H9 (cell line): ENCODE measurements around the gene ABCA4. TPM values are rescaled to one million over a fixed set of nuclear protein-coding genes. Genes with fewer than 3 reads are reported as not detected.

Experiments used
- DNase-seq: peaks from one replicate; pipeline ENCODE4 v3.0.0-alpha.2; 2017
- H2AFZ ChIP-seq: one replicate; pipeline ENCODE4 v1.6.1; 2013; ENCODE audit warnings: mild to moderate bottlenecking, low read length, control low read depth, moderate library complexity
- H2AK5ac ChIP-seq: 2 replicates; pipeline ENCODE4 v1.6.1; 2013; ENCODE audit warnings: low read length, control low read depth, mixed read lengths; ENCODE audit not compliant: insufficient read length
- H2BK120ac ChIP-seq: one replicate; pipeline ENCODE4 v1.6.1; 2013; ENCODE audit warnings: low read depth, mild to moderate bottlenecking, low read length, control low read depth, inconsistent platforms; ENCODE audit not compliant: poor library complexity, severe bottlenecking
- H2BK12ac ChIP-seq: 2 replicates; pipeline ENCODE4 v1.6.1; 2013; ENCODE audit warnings: low read length, control low read depth, mixed read lengths, low read depth; ENCODE audit not compliant: insufficient read length
- H2BK15ac ChIP-seq: 2 replicates; pipeline ENCODE4 v1.6.1; 2013; ENCODE audit warnings: low read depth, low read length, control low read depth
- H2BK20ac ChIP-seq: one replicate; pipeline ENCODE4 v1.6.1; 2013; ENCODE audit warnings: low read depth, mild to moderate bottlenecking, low read length, control low read depth, inconsistent platforms; ENCODE audit not compliant: poor library complexity, severe bottlenecking
- H2BK5ac ChIP-seq: 2 replicates; pipeline ENCODE4 v1.6.1; 2013; ENCODE audit warnings: low read length, control low read depth, mixed read lengths; ENCODE audit not compliant: insufficient read length
- H3K14ac ChIP-seq: 2 replicates; pipeline ENCODE4 v1.6.1; 2013; ENCODE audit warnings: low read length, control low read depth; ENCODE audit not compliant: insufficient read depth
- H3K18ac ChIP-seq: 2 replicates; pipeline ENCODE4 v1.6.1; 2013; ENCODE audit warnings: low read depth, mild to moderate bottlenecking, mixed read lengths, low read length, control low read depth; ENCODE audit not compliant: insufficient read length
- H3K23ac ChIP-seq: 2 replicates; pipeline ENCODE4 v1.6.1; 2013; ENCODE audit warnings: low read length, control low read depth, mixed read lengths, low read depth; ENCODE audit not compliant: insufficient read length
- H3K23me2 ChIP-seq: 2 replicates; pipeline ENCODE4 v1.6.1; 2013; ENCODE audit warnings: low read depth, mild to moderate bottlenecking, mixed read lengths, low read length, control low read depth; ENCODE audit not compliant: insufficient read length, poor library complexity, severe bottlenecking
- H3K27ac ChIP-seq: 2 replicates; pipeline ENCODE4 v1.5.1; 2013; ENCODE audit warnings: low read length, control low read depth, mixed read lengths, low read depth; ENCODE audit not compliant: insufficient read length
- H3K27me3 ChIP-seq: 2 replicates; pipeline ENCODE4 v1.6.1; 2013; ENCODE audit warnings: low read length, control low read depth, inconsistent platforms; ENCODE audit not compliant: insufficient read depth
- H3K4ac ChIP-seq: 2 replicates; pipeline ENCODE4 v1.6.1; 2013; ENCODE audit warnings: low read depth, mild to moderate bottlenecking, control low read depth, inconsistent platforms, low read length, moderate library complexity
- H3K4me1 ChIP-seq: 2 replicates; pipeline ENCODE4 v1.6.1; 2013; ENCODE audit warnings: low read length, control low read depth, inconsistent platforms; ENCODE audit not compliant: insufficient read depth
- H3K4me2 ChIP-seq: 2 replicates; pipeline ENCODE4 v1.6.1; 2013; ENCODE audit warnings: low read length, control low read depth, mixed read lengths; ENCODE audit not compliant: insufficient read length, insufficient read depth
- H3K56ac ChIP-seq: 2 replicates; pipeline ENCODE4 v1.6.1; 2013; ENCODE audit warnings: low read depth, mild to moderate bottlenecking, mixed read lengths, low read length, control low read depth; ENCODE audit not compliant: insufficient read length
- H3K79me1 ChIP-seq: 2 replicates; pipeline ENCODE4 v1.6.1; 2013; ENCODE audit warnings: low read depth, mild to moderate bottlenecking, moderate library complexity, low read length, control low read depth, inconsistent platforms; ENCODE audit not compliant: insufficient read depth, poor library complexity, severe bottlenecking
- H3K79me2 ChIP-seq: 2 replicates; pipeline ENCODE4 v1.6.1; 2013; ENCODE audit warnings: low read length, control low read depth, inconsistent platforms; ENCODE audit not compliant: insufficient read depth
- H3K9ac ChIP-seq: 2 replicates; pipeline ENCODE4 v1.6.1; 2013; ENCODE audit warnings: low read length, control low read depth, mixed read lengths; ENCODE audit not compliant: insufficient read length; ENCODE audit errors: extremely low read depth
- H3K9me3 ChIP-seq: one replicate; pipeline ENCODE4 v1.6.1; 2013; ENCODE audit warnings: low read depth, low read length, inconsistent platforms; ENCODE audit not compliant: control insufficient read depth
- H3T11ph ChIP-seq: one replicate; pipeline ENCODE4 v1.6.1; 2013; ENCODE audit warnings: mild to moderate bottlenecking, low read length, control low read depth, inconsistent platforms
- H4K20me1 ChIP-seq: one replicate; pipeline ENCODE4 v1.6.1; 2013; ENCODE audit not compliant: control insufficient read depth, insufficient read length, insufficient read depth
- H4K5ac ChIP-seq: 2 replicates; pipeline ENCODE4 v1.6.1; 2013; ENCODE audit warnings: low read depth, mild to moderate bottlenecking, mixed read lengths, low read length, control low read depth; ENCODE audit not compliant: insufficient read length
- H4K8ac ChIP-seq: replicated peaks from 2 replicates; pipeline ENCODE4 v1.6.1; 2013; ENCODE audit warnings: low read length, control low read depth, mixed read lengths, low read depth; ENCODE audit not compliant: insufficient read length
- H4K91ac ChIP-seq: 2 replicates; pipeline ENCODE4 v1.6.1; 2013; ENCODE audit warnings: low read depth, mild to moderate bottlenecking, moderate library complexity, mixed read lengths, low read length, control low read depth; ENCODE audit not compliant: insufficient read length
- H3K27ac Mint-ChIP-seq, 3 experiments: 2 replicates in 2 of 3; 3 replicates in 1 of 3; pipeline ENCODE4 v1.8.0; 2020 to 2021; ENCODE audit warnings: mixed read lengths in 3 of 3, mild to moderate bottlenecking in 1 of 3, moderate library complexity in 1 of 3
- H3K27me3 Mint-ChIP-seq: 2 replicates; pipeline ENCODE4 v1.8.0; 2021; ENCODE audit warnings: low read depth, mild to moderate bottlenecking, moderate library complexity, mixed read lengths
- H3K36me3 Mint-ChIP-seq, 3 experiments: 2 replicates in 2 of 3; 3 replicates in 1 of 3; pipeline ENCODE4 v1.8.0; 2020 to 2021; ENCODE audit warnings: low read depth in 3 of 3, mixed read lengths in 3 of 3; ENCODE audit not compliant: insufficient read depth in 1 of 3
- H3K4me1 Mint-ChIP-seq, 2 experiments: 2 replicates each; pipeline ENCODE4 v1.8.0; 2020; ENCODE audit warnings: mixed read lengths in 2 of 2
- H3K4me3 Mint-ChIP-seq, 2 experiments: 2 replicates in 1 of 2; 3 replicates in 1 of 2; pipeline ENCODE4 v1.8.0; 2020 to 2021; ENCODE audit warnings: mild to moderate bottlenecking in 2 of 2, mixed read lengths in 2 of 2, moderate library complexity in 1 of 2
- H3K9me3 Mint-ChIP-seq, 2 experiments: 2 replicates in 1 of 2; 3 replicates in 1 of 2; pipeline ENCODE4 v1.8.0; 2020; ENCODE audit warnings: mild to moderate bottlenecking in 2 of 2, mixed read lengths in 2 of 2, moderate library complexity in 1 of 2
- WGBS: extraction: QIAGEN DNeasy Blood & Tissue Kit; methylation state at CpG from one replicate; pipeline ENCODE4 v1.1.7; 2013; ENCODE audit warnings: missing lambda C conversion rate, low lambda C conversion rate, mixed read lengths; ENCODE audit not compliant: insufficient read length; ENCODE audit errors: extremely low coverage; 5-methylcytosine and 5-hydroxymethylcytosine counted together
- total RNA-seq: library from RNA; stranded (reverse); gene quantifications from 2 replicates; pipeline ENCODE4 v1.2.1, GENCODE V29; 2021
- TF ChIP-seq, protein P1 (sequence below): fragments of 200-600 bp; sonication (generic); conservative IDR thresholded peaks from 3 replicates; pipeline ENCODE4 v1.8.0; 2021; ENCODE audit warnings: antibody characterized with exemption, mild to moderate bottlenecking

ABCA4 gene
- total RNA-seq, 1 experiment from 2014 or later, result not detected

DNA sequence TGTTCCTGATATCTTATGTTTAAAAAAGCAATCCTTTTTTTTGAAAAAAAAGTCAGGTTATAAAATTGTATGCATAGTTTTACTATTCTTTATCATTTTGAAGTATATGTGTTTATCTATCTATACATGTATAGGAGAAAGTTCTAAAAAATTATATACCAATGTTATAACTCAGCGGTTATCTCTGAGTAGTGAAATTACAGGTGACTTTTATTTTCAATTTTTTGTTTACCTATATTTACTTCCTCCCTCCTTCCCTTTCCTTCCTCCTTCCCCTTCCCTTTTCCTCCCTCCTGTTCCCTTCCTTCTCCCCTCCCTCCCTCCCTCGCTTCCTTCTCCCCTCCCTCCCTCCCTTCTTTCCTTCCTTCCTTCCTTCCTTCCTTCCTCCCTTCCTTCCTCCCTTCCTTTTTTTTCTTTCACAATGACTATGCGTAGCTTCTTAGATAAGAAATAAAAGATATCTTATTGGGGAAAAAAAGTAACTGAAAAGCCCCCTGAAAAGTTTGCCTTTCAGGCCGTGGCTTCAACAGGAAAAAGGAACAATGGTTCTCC, 77.1 kb downstream of the ABCA4 start:
- no peak overlapping the region for H2BK5ac ChIP-seq
- H2AK5ac ChIP-seq, result no peak overlapping the region
- no peak overlapping the region for H3T11ph ChIP-seq
- H4K5ac ChIP-seq, result no peak overlapping the region
- no CpG with 5 or more reads among the region's 4 CpGs for WGBS
- no peak overlapping the region for H3K18ac ChIP-seq
- TF ChIP-seq, protein P1, sequence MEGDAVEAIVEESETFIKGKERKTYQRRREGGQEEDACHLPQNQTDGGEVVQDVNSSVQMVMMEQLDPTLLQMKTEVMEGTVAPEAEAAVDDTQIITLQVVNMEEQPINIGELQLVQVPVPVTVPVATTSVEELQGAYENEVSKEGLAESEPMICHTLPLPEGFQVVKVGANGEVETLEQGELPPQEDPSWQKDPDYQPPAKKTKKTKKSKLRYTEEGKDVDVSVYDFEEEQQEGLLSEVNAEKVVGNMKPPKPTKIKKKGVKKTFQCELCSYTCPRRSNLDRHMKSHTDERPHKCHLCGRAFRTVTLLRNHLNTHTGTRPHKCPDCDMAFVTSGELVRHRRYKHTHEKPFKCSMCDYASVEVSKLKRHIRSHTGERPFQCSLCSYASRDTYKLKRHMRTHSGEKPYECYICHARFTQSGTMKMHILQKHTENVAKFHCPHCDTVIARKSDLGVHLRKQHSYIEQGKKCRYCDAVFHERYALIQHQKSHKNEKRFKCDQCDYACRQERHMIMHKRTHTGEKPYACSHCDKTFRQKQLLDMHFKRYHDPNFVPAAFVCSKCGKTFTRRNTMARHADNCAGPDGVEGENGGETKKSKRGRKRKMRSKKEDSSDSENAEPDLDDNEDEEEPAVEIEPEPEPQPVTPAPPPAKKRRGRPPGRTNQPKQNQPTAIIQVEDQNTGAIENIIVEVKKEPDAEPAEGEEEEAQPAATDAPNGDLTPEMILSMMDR, result no peak
- peaks cover 2% of the 10 kb centered on the region for H4K20me1 ChIP-seq
- peaks cover 18 to 23% of the 10 kb centered on the region in 2 experiments for H3K4me1 Mint-ChIP-seq
- H2AFZ ChIP-seq, result no peak overlapping the region
- no peak overlapping the region for H2BK15ac ChIP-seq
- no peak overlapping the region for H3K4ac ChIP-seq
- no peak overlapping the region for H3K27ac ChIP-seq
- no peaks in the 10 kb centered on the region for H3K23me2 ChIP-seq
- H4K8ac ChIP-seq, result no peak overlapping the region
- H3K9ac ChIP-seq, result no peak overlapping the region
- H3K56ac ChIP-seq, result no peak overlapping the region
- H3K36me3 Mint-ChIP-seq, result no peaks in the 10 kb centered on the region
- H3K9me3 ChIP-seq, result no peaks in the 10 kb centered on the region
- H4K91ac ChIP-seq, result no peak overlapping the region
- no peaks in the 10 kb centered on the region for H3K4me1 ChIP-seq
- H3K9me3 Mint-ChIP-seq, result no peaks in the 10 kb centered on the region
- H2BK20ac ChIP-seq, result no peak overlapping the region
- no peak overlapping the region for H3K14ac ChIP-seq
- H3K79me1 ChIP-seq, result no peaks in the 10 kb centered on the region
- no peak overlapping the region for H3K4me3 Mint-ChIP-seq
- H3K4me2 ChIP-seq, result no peak overlapping the region
- DNase-seq, result no peak
- no peak overlapping the region for H2BK12ac ChIP-seq
- no peak overlapping the region for H3K23ac ChIP-seq
- no peak overlapping the region for H3K27ac Mint-ChIP-seq
- no peaks in the 10 kb centered on the region for H3K79me2 ChIP-seq
- no peaks in the 10 kb centered on the region for H3K27me3 ChIP-seq
- H2BK120ac ChIP-seq, result no peak overlapping the region
- peaks cover 13% of the 10 kb centered on the region for H3K27me3 Mint-ChIP-seq
